CD4-positive, alpha-beta T cell (primary cell): ENCODE results near the gene IMMP1L. TPM values are rescaled to one million over a fixed set of nuclear protein-coding genes. Genes with fewer than 3 reads are reported as not detected.

Experiments used
- ATAC-seq: fragments of 200-7000 bp; cut with Tn5 transposase; one replicate; pipeline ENCODE4 v1.10.0; 2022; ENCODE audit warnings: mild to moderate bottlenecking; ENCODE audit not compliant: poor library complexity
- CTCF ChIA-PET: fragments of 350-600 bp; sonication (Branson Sonifier 250); formaldehyde crosslinking; loops from one replicate; lab custom pipeline; 2021; ENCODE audit warnings: antibody characterized with exemption, inconsistent platforms; lab: Charles Lee
- POLR2A ChIA-PET: fragments of 350-600 bp; sonication (Branson Sonifier 250); formaldehyde crosslinking; loops from one replicate; lab custom pipeline; 2021; ENCODE audit warnings: antibody characterized with exemption, inconsistent platforms; lab: Charles Lee
- DNase-seq, 14 experiments: peaks; one replicate each; pipeline ENCODE4 v3.0.0-alpha.2; 2013 to 2020; ENCODE audit warnings: mixed read lengths in 2 of 14
- H3K27ac ChIP-seq, 2 donors: one replicate each; pipeline versions ENCODE4 v1.5.1 to v1.7.0; 2013; ENCODE audit warnings: low read length in 2 of 2, low read depth in 1 of 2, mild to moderate bottlenecking in 1 of 2
- H3K27me3 ChIP-seq, 2 experiments: 1 replicate in 1 of 2; 2 replicates in 1 of 2; pipeline versions ENCODE4 v1.6.1 to v1.7.0; 2013; ENCODE audit warnings: low read length in 2 of 2, control low read depth in 1 of 2, mild to moderate bottlenecking in 1 of 2, moderate library complexity in 1 of 2; ENCODE audit not compliant: insufficient read depth in 2 of 2, control insufficient read depth in 1 of 2
- H3K36me3 ChIP-seq: one replicate; pipeline ENCODE4 v1.6.1; 2013; ENCODE audit warnings: low read length, control low read depth; ENCODE audit not compliant: insufficient read depth
- H3K4me1 ChIP-seq: one replicate; pipeline ENCODE4 v1.6.1; 2013; ENCODE audit warnings: low read length, control low read depth; ENCODE audit not compliant: insufficient read depth
- H3K4me3 ChIP-seq: one replicate; pipeline ENCODE4 v1.5.1; 2013; ENCODE audit warnings: mild to moderate bottlenecking, low read length, moderate library complexity
- H3K9me3 ChIP-seq, 2 experiments: 1 replicate in 1 of 2; 2 replicates in 1 of 2; pipeline versions ENCODE4 v1.6.1 to v1.7.0; 2013; ENCODE audit warnings: low read length in 2 of 2, mild to moderate bottlenecking in 2 of 2, control low read depth in 1 of 2, moderate library complexity in 1 of 2; ENCODE audit not compliant: control insufficient read depth in 1 of 2, insufficient read depth in 1 of 2
- H3K27ac Mint-ChIP-seq: one replicate; pipeline ENCODE4 v1.8.0; 2020; ENCODE audit warnings: mixed read lengths
- H3K27me3 Mint-ChIP-seq: one replicate; pipeline ENCODE4 v1.8.0; 2021; ENCODE audit warnings: mixed read lengths
- H3K36me3 Mint-ChIP-seq: one replicate; pipeline ENCODE4 v1.8.0; 2021; ENCODE audit warnings: low read depth, mixed read lengths
- H3K4me1 Mint-ChIP-seq: one replicate; pipeline ENCODE4 v1.8.0; 2021; ENCODE audit warnings: low read depth, mixed read lengths
- H3K4me3 Mint-ChIP-seq: one replicate; pipeline ENCODE4 v1.8.0; 2020; ENCODE audit warnings: mild to moderate bottlenecking, mixed read lengths
- H3K9me3 Mint-ChIP-seq: one replicate; pipeline ENCODE4 v1.8.0; 2020; ENCODE audit warnings: mixed read lengths
- CTCF ChIP-seq: fragments of 200-600 bp; IDR thresholded peaks from one replicate; pipeline ENCODE4 v1.8.0; 2022; ENCODE audit warnings: antibody characterized with exemption, mild to moderate bottlenecking
- intact Hi-C, 2 experiments: fragments of 100-400 bp; cut with DNase I in 1 of 2; cut with micrococcal nuclease in 1 of 2; formaldehyde crosslinking; loops; one replicate each; pipeline versions ENCODE4 v1.15.1 to v1.9.0; 2023 to 2025; cut with DNase I, micrococcal nuclease
- total RNA-seq, 174 experiments: library from RNA in 2 of 174; stranded (reverse) in 2 of 174; gene quantifications; one replicate each; pipeline ENCODE4 v1.2.3 and lab custom pipeline; 2021 to 2026

IMMP1L gene
- total RNA-seq, 2 experiments from 2014 or later, result 6.0 to 6.9 TPM

DNA sequence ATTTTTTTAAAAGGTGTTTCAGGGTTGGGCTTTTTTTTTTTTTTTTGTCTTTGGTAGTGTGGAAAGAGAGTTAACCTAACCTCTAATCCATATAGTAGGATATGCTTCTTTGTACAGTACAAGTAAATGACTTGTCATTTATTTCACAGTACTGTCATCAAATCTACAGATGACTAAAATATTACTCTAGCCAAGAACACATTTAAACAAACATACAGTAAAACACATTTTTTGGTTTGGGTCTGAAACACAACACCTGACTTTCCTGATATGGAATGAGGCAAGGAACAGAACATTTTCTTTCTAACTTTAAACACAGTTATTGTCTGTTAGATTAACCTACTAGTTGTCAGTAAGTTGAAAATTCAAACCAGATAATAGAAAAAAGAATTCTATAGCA is 68.1 kb downstream of the IMMP1L start:
- Histone ChIP-seq H3K36me3 (no peaks in the 10 kb centered on the region), H3K9me3 (no peaks in the 10 kb centered on the region), H3K4me1 (no peaks in the 10 kb centered on the region), H3K27ac (no peak overlapping the region), H3K27me3 (no peaks in the 10 kb centered on the region), H3K4me3 (no peak overlapping the region)
- TF ChIP-seq CTCF, result no peak
- Mint-ChIP-seq H3K36me3 (peaks cover 8% of the 10 kb centered on the region), H3K27ac (no peak overlapping the region), H3K4me1 (peaks cover 4% of the 10 kb centered on the region), H3K27me3 (no peaks in the 10 kb centered on the region), H3K9me3 (peaks cover 2% of the 10 kb centered on the region), H3K4me3 (no peak overlapping the region)
- ATAC-seq (no peak), DNase-seq (no peak)
- CTCF ChIA-PET, result interaction anchor here (0.6 kb wide), 1 partner anchor 216 kb away, joined by 3 read pairs; no protein-coding TSS in a partner anchor
- POLR2A ChIA-PET, result no interaction called here
- intact Hi-C loops, result no loop called here

DNA sequence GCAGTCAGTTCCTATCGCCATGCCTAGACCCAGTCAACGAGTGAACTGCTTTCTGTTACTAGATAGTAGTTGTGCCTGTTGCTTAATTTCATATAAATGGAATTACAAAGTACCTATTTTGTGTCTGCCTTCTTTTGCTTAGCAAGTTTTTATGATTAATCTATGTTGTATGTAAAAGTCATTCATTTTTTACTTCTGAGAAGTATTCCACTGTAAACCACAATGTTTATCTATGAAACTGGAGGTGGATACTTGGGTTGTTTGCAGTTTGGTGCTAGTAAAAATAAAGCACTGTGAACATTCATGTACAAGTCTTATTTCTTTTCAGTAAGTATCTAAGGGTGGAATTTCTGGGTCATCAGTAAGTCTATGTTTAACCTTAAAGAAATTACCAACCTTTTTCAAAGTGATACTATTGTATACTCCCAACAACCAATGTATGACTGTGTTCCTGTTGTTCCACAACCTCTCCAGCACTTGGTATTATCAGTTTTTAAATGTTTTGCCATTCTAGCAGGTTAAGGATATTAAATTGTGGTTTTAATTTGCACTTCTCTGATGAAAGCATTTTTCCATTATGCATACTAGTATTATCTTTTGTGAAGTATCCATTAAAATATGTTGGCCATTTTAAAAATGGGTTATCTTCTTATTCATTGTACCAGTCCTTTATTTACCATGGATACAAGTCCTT is 71.5 kb downstream of the IMMP1L start:
- Histone ChIP-seq H3K27me3 (no peaks in the 10 kb centered on the region), H3K4me1 (no peaks in the 10 kb centered on the region), H3K27ac (no peak overlapping the region), H3K9me3 (no peaks in the 10 kb centered on the region), H3K4me3 (no peak overlapping the region), H3K36me3 (no peaks in the 10 kb centered on the region)
- H3K4me3 Mint-ChIP-seq, result no peak overlapping the region
- ChIA-PET POLR2A (no interaction called here), CTCF (no interaction called here)
- no peak overlapping the region for H3K27ac Mint-ChIP-seq
- H3K27me3 Mint-ChIP-seq, result no peaks in the 10 kb centered on the region
- intact Hi-C loops, result no loop called here
- TF ChIP-seq CTCF, result no peak
- peaks cover 2% of the 10 kb centered on the region for H3K9me3 Mint-ChIP-seq
- DNase-seq, result no peak
- H3K4me1 Mint-ChIP-seq, result peaks cover 4% of the 10 kb centered on the region
- peaks cover 5% of the 10 kb centered on the region for H3K36me3 Mint-ChIP-seq
- no peak for ATAC-seq

GRCh38 chr11:31433851-31434250 is 75.6 kb downstream of the IMMP1L start:
- Histone ChIP-seq H3K27me3 (no peaks in the 10 kb centered on the region), H3K27ac (no peak overlapping the region), H3K4me3 (no peak overlapping the region), H3K4me1 (no peaks in the 10 kb centered on the region), H3K9me3 (no peaks in the 10 kb centered on the region), H3K36me3 (no peaks in the 10 kb centered on the region)
- peaks cover 33% of the 10 kb centered on the region for H3K36me3 Mint-ChIP-seq
- peaks cover 2% of the 10 kb centered on the region for H3K9me3 Mint-ChIP-seq
- ChIA-PET CTCF (no interaction called here), POLR2A (no interaction called here)
- DNase-seq (no peak), ATAC-seq (no peak)
- H3K4me1 Mint-ChIP-seq, result peaks cover 4% of the 10 kb centered on the region
- no peak overlapping the region for H3K4me3 Mint-ChIP-seq
- TF ChIP-seq CTCF, result no peak
- no peaks in the 10 kb centered on the region for H3K27me3 Mint-ChIP-seq
- intact Hi-C loops, result no loop called here
- no peak overlapping the region for H3K27ac Mint-ChIP-seq
